Gastroesophageal sphincter (tissue), 4 donors: Measurements from ENCODE around the gene ARID1B. TPM values are rescaled to one million over a fixed set of nuclear protein-coding genes. Genes with fewer than 3 reads are reported as not detected.

Experiments used
- ATAC-seq: fragments of 150-250 bp; one replicate; pipeline ENCODE4 v1.9.1; 2016; ENCODE audit warnings: mild to moderate bottlenecking, moderate library complexity
- H3K27ac ChIP-seq, 4 donors: fragments of 200-600 bp; sonication (generic) in 3 of 4; 1 replicate in 3 of 4; 2 replicates in 1 of 4; pipeline ENCODE4 v1.5.1; 2016 to 2019
- H3K27me3 ChIP-seq: fragments of 200-600 bp; sonication (generic); one replicate; pipeline ENCODE4 v1.5.1; 2019
- H3K36me3 ChIP-seq, 2 donors: fragments of 200-600 bp; sonication (generic); one replicate each; pipeline ENCODE4 v1.5.1; 2019; ENCODE audit warnings: control low read depth in 1 of 2
- H3K4me1 ChIP-seq, 3 donors: fragments of 200-600 bp; sonication (generic); 1 replicate in 2 of 3; 2 replicates in 1 of 3; pipeline ENCODE4 v1.5.1; 2016 to 2019; ENCODE audit warnings: control low read depth in 2 of 3
- H3K4me3 ChIP-seq, 2 donors: fragments of 200-600 bp; sonication (generic); one replicate each; pipeline ENCODE4 v1.5.1; 2019; ENCODE audit warnings: mild to moderate bottlenecking in 1 of 2, moderate library complexity in 1 of 2
- H3K9me3 ChIP-seq, 3 donors: fragments of 200-600 bp; sonication (generic); one replicate each; pipeline ENCODE4 v1.5.1; 2017 to 2019; ENCODE audit warnings: control low read depth in 2 of 3
- CTCF ChIP-seq, 4 experiments: fragments of 200-600 bp in 2 of 4; fragments of 450-650 bp in 2 of 4; sonication (generic) in 1 of 4; IDR thresholded peaks; one replicate each; pipeline ENCODE4 v1.5.1; 2017 to 2019; ENCODE audit warnings: antibody characterized with exemption in 4 of 4, mild to moderate bottlenecking in 2 of 4, moderate library complexity in 2 of 4
- EP300 ChIP-seq: sonication (generic); formaldehyde crosslinking; IDR thresholded peaks from one replicate; pipeline ENCODE4 v1.6.1; 2017; ENCODE audit warnings: antibody characterized with exemption, mild to moderate bottlenecking
- POLR2A ChIP-seq, 2 donors: fragments of 450-650 bp; IDR thresholded peaks; one replicate each; pipeline ENCODE4 v1.6.1; 2017; ENCODE audit warnings: antibody characterized with exemption in 2 of 2, mild to moderate bottlenecking in 2 of 2, moderate library complexity in 1 of 2
- POLR2AphosphoS5 ChIP-seq: sonication (generic); formaldehyde crosslinking; IDR thresholded peaks from one replicate; pipeline ENCODE4 v1.6.1; 2017; ENCODE audit warnings: antibody characterized with exemption
- WGBS, 2 donors: methylation state at CpG; one replicate each; pipeline ENCODE4 v1.1.5; 2018; ENCODE audit warnings: low coverage in 1 of 2; 5-methylcytosine and 5-hydroxymethylcytosine counted together
- total RNA-seq, 4 donors: library from RNA; depleted of rRNA; stranded (reverse); fragments of >200 nt; gene quantifications; one replicate each; pipeline ENCODE4 v1.1.0, GENCODE V29; 2016

ARID1B gene
- total RNA-seq, 4 donors from 2014 or later, result 40.0 to 106 (median 79.7) TPM

GRCh38 chr6:157083343-157083742, 306.2 kb downstream of the ARID1B start:
- Histone ChIP-seq H3K9me3 (no peaks in the 10 kb centered on the region), H3K27me3 (no peaks in the 10 kb centered on the region), H3K4me1 (peaks cover 0 to 25% (median 0%) of the 10 kb centered on the region in 3 donors), H3K36me3 (peaks cover 0 to 10% of the 10 kb centered on the region in 2 donors), H3K27ac (no peak overlapping the region), H3K4me3 (no peak overlapping the region)
- TF ChIP-seq EP300 (no peak), POLR2A (IDR thresholded peaks at IDR 0.05) (no peak), CTCF (IDR thresholded peaks at IDR 0.05) (no peak), POLR2AphosphoS5 (no peak)
- ATAC-seq, result no peak
- WGBS, 2 donors, result 78 to 80% methylated on average over 6 to 7 of the region's 7 CpGs

GRCh38 chr6:157086632-157087031, 309.5 kb downstream of the ARID1B start:
- Histone ChIP-seq H3K9me3 (no peaks in the 10 kb centered on the region), H3K27ac (no peak overlapping the region), H3K36me3 (peaks cover 0 to 10% of the 10 kb centered on the region in 2 donors), H3K4me3 (no peak overlapping the region), H3K27me3 (no peaks in the 10 kb centered on the region), H3K4me1 (peaks cover 3 to 27% (median 6%) of the 10 kb centered on the region in 3 donors)
- TF ChIP-seq CTCF (IDR thresholded peaks at IDR 0.05) (no peak), POLR2AphosphoS5 (no peak), EP300 (no peak), POLR2A (IDR thresholded peaks at IDR 0.05) (no peak)
- WGBS, 2 donors, result 90 to 97% methylated on average over 5 to 6 of the region's 6 CpGs
- no peak for ATAC-seq

GRCh38 chr6:157087974-157088373, 310.8 kb downstream of the ARID1B start:
- H3K27me3 ChIP-seq, result no peaks in the 10 kb centered on the region
- peaks cover 3 to 32% (median 6%) of the 10 kb centered on the region in 3 donors for H3K4me1 ChIP-seq
- H3K27ac ChIP-seq, result no peak overlapping the region
- H3K9me3 ChIP-seq, result no peaks in the 10 kb centered on the region
- TF ChIP-seq EP300 (no peak), CTCF (IDR thresholded peaks at IDR 0.05) (no peak), POLR2A (IDR thresholded peaks at IDR 0.05) (no peak)
- no peak for ATAC-seq
- H3K4me3 ChIP-seq, result no peak overlapping the region
- WGBS, 2 donors, result 86 to 90% methylated on average over 1 of the region's 2 CpGs
- H3K36me3 ChIP-seq, result peaks cover 0 to 10% of the 10 kb centered on the region in 2 donors

GRCh38 chr6:157088841-157089240, 311.7 kb downstream of the ARID1B start:
- Histone ChIP-seq H3K9me3 (no peaks in the 10 kb centered on the region), H3K27ac (no peak overlapping the region), H3K4me1 (peaks cover 3 to 36% (median 6%) of the 10 kb centered on the region in 3 donors), H3K27me3 (no peaks in the 10 kb centered on the region), H3K4me3 (no peak overlapping the region), H3K36me3 (peaks cover 0 to 10% of the 10 kb centered on the region in 2 donors)
- no peak for ATAC-seq
- TF ChIP-seq CTCF (IDR thresholded peaks at IDR 0.05) (no peak), POLR2AphosphoS5 (no peak), POLR2A (IDR thresholded peaks at IDR 0.05) (no peak), EP300 (no peak)
- 79 to 91% methylated on average over 3 of the region's 3 CpGs for WGBS, 2 donors

- H3K4me1 ChIP-seq, result peaks cover 3 to 38% (median 6%) of the 10 kb centered on the region in 3 donors
- no peaks in the 10 kb centered on the region for H3K9me3 ChIP-seq
- 31 to 50% methylated on average over 2 to 3 of the region's 3 CpGs for WGBS, 2 donors
- no peak for ATAC-seq
- peaks cover 0 to 10% of the 10 kb centered on the region in 2 donors for H3K36me3 ChIP-seq
- H3K27me3 ChIP-seq, result no peaks in the 10 kb centered on the region
- no peak overlapping the region for H3K4me3 ChIP-seq
- no peak overlapping the region for H3K27ac ChIP-seq
- TF ChIP-seq POLR2A (IDR thresholded peaks at IDR 0.05), result no peak
- TF ChIP-seq CTCF (IDR thresholded peaks at IDR 0.05), result no peak
- TF ChIP-seq EP300, result no peak
- TF ChIP-seq POLR2AphosphoS5, result no peak
Observed at GRCh38 chr6:157089258-157089657, 312.1 kb downstream of the ARID1B start.
